Measurements from ENCODE around the gene CYP8B1.
A peak's percentile ranks its signal among the peaks of the same experiment; 100 is the strongest.

Gene CYP8B1

DNA sequence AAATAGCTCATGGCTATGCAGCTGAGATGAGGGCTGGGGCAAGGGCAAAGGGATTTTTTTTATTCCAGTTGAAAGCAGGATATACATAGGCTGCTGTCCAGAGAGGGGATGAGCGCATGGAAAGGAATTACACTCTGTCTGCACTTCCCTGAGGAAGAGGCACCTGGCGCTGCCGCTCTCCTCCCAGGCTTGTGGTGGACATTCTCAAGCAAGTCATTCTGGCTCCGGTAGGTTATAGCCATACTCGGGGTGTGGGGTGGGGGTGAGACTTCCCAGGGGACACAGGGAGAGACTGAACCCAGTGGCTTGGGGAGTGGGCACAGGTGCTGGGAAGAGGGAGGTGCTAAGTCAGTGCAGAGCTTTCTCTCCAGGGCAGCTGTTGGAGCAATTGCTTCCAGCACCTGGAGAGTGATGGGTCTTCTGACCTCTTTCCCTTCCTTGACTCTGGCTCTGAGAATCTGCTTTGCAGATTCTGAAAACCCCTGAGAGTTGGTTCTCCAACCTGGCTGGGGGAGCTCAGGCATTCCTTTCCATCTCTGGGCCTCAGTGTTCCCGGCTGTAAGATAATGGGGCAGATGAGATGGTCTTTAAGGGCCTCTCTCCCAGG, 24.3 kb downstream of the CYP8B1 start:
- DNase-seq: no peak

DNA sequence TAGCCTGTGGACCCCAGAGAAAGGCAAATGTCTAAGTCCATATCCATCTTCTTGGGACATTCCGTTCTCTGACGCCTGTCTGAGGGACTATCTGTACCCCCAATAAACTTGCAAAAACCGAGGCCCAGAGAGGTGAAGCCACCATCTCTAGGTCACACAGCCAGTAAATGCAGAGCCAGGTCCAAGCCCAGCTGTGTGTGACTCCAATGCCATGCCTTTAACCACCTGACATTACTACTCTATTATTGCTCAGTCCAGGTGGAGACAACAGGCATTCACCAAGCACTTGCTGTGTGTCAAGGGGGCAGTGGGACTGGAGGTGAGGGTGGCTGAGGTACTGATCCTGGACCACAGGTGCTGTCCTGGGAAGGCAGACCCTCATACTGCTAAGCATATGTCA, 25.4 kb downstream of the CYP8B1 start:
- no peak for DNase-seq

DNA sequence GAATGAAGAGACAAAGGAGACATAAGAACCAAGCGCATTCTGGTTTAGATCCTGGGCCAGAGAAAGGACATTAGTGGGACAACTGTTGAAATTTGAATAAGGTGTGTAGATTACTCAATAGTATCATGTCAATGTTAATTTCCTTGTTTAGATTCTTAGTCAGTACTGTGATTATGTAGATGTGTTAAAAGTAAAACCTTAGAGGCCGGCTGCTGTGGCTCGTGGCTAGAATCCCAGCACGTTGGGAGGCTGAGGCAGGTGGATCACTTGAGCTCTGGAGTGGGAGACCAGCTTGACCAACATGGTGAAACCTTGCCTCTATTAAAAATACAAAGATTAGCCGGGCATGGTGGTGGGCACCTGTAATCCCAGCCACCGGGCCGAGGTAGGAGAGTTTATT, 26.7 kb downstream of the CYP8B1 start:
- DNase-seq: no peak

DNA sequence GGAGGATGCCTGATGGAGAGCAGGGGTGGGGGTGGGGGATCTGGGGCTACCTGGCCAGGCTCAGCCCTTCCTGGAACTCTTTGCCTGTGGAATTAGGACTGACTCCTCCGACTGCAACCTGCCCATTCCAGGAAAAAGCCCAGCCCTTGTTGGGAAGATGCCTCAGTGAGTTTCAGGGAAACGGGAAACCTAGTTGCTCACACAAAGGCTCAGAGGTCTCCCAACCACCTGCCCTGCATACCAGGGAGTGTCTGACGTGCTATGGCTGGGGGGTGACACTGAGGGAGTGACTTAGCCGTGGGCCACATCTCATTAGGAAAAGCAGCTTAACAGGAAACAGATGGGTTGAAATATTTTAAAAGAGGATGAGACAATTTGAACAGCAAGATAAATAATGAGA, 27.9 kb downstream of the CYP8B1 start:
- DNase-seq: no peak

GRCh38 chr3:42846685-42847522, 28.8 kb downstream of the CYP8B1 start:
- DNase-seq: no peak

DNA sequence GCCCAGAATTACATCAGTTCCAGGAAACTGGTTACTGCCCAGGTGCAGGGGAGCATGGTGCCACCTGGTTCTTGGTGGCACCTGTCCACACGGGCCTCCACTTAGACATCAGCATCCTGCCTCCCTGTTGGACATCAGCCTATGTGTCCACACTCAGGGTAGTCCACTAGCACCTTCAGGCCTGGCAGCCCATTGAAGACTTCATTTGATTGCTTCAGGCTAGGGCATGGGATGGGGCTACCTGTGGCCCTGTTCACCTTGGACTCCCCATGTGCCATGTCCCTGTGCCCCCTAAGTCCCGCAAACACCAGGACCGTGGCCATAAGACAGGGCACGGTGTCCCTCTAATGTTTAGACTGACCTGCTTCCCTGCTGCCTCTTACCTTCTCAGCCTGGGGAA, 30.9 kb downstream of the CYP8B1 start:
- DNase-seq: no peak

GRCh38 chr3:42844412-42844713, 31.3 kb downstream of the CYP8B1 start:
- no peak for DNase-seq

DNA sequence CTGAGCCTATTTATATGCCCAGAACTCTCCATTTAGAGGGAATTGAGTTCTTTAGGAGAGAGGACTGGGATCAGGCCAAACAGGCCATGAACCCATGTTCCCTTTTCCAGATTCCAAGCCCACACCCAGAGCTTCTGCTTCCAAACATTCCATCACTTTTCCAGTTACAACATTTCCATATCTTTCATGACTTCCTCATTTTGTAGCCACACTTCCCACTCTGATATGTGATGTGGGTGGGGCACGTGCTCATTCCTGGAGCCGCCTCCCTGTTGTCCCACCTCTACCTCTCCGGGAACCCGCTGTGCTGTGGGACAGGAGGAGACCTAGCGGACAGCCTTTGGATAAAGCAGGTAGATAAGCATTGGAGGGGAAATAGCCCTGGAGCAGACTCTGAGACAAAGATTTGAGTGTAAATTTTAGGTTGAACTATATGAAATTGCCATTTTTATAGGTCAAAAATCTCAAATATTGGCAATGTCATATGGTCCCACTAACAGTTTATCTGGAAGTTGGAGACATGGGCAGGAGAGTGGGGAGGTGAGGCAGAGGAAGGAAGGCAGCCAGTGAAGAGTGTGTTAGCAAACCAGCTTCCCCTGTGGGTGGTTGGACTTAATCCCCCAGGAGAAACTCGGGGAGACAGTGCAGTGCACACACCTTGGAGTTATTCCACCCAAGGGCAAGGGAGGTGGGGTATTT, 31.8 kb downstream of the CYP8B1 start:
- no peak for DNase-seq

- no peak for DNase-seq
Observed at GRCh38 chr3:42841332-42841731, 34.3 kb downstream of the CYP8B1 start.

DNA sequence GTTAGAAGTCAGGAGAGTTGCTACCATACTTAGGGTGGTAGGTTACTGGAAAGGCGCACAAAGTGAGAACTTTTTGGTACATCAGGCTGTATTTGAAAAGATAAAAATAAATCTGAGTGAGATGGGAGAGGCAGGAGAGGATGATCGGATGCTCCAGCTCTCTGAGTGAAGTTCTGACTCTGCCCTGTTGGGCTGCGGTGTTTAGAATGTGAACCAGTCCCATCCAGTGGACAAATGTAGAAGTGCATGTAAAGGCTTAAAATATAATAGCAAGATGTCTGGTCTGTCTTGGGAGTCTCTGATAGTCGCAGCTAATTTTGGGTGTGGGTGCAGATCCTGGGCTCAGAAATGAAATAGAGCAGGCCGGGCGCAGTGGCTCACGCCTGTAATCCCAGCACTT, 36.1 kb downstream of the CYP8B1 start:
- DNase-seq: peak; percentile 11

- DNase-seq: no peak
Observed at GRCh38 chr3:42838571-42838970, 37.1 kb downstream of the CYP8B1 start.

GRCh38 chr3:42836150-42837123, 39.2 kb downstream of the CYP8B1 start:
- DNase-seq: no peak

- DNase-seq: peak; percentile 59
Observed at GRCh38 chr3:42831321-42831713, 44.4 kb downstream of the CYP8B1 start.

DNA sequence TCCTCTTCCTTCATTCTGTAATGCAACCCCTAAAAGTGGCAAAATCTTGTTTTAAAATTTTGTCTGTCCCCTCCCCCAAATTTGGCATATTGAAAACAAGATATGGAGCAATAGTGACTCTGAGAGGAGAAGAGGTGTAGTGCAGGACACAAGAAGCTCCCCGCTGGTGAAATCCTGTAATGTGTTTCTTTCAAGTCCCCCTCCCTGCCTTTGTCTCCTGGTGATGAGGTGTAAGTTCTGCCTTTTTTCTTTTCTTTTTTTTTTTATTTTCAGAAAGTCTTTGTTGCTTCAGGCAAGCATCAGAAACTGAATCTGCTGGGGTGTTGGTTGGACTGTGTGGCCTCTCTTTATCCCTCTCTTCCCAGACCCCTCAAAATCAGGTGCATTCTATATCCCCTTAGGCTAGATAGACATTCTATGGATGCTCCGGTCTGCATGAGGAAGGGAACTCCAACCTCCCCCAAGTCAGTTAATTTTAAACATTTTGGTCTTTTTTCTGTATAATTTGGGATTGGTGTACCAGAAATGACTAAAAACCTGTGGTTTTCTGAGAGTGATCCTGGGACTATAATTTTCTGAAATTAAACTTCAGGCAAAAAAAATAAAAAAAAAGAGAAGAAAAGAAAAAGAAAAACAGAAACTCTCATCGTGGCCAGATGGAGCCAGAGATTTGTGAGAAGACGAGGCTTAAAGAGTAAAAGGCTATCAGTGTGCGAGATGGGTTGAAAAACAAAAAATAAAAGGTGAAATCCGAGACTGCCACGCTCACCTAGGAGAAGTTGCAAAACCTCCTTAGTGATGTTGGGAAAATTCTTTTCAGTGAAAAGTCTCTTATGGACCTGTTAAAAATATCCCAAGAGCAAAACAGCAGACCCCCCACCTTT, 45.0 kb downstream of the CYP8B1 start:
- no peak for DNase-seq

DNA sequence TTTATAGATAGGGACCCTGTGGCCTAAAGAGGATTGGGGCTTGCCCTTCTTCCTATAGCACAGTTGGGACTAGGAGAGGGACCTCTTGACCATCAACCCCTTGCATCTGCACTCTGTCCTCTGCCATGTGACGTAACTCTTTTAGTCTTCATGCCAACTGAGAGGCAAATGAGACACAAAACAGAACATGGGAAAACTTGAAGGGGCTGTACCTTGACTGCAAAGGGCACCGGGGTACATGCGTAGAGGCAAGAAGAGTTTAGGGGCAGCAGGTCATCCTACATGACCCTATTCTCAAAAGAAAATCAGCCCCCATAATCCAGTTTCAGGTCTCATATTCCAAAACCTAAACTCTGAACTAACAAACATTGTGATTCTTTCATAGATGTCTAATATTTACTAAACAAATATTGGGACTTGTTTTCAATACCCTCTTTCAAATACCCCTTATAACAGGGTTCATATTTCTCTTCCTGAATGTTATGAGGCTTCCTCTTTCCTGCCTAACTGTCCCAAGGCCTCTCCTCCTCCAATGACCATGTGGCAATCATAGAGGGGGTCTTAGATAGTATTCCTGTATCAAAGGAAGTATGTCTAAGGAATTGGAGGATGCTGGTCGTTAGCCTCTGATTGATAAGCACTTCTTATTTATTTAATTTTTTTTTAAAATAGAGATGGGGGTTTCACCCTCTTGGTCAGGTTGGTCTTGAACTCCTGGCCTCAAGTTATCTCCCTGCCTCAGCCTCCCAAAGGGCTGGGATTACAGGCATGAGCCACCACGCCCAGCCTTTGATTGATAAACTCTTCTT, 45.8 kb downstream of the CYP8B1 start:
- DNase-seq: no peak

DNA sequence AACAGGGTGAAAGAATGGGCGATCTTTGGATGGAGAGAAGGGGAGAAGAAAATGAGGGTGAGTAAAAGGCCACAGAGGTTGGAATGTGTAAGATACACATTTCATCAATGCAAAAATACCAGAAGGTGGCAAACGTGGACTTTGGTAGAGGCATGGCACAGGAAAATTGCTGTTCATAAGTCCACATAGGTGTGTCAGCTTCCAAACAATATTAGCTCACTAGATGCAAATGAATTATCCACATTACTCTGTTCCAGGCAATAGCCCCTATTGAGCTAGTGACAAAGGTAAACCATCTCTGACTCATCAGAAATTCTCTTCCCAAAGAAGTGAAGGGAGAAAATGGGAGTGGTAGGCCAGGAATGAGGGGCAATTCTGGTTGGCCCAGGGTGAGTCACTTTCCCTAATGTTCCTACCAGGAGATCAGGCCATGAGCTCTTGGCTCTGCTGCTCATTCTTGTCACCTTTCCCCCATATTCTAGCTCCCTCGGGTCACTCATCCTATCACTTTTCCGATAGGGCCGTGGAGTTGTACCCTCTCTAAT, 46.5 kb downstream of the CYP8B1 start:
- DNase-seq: no peak

GRCh38 chr3:42827654-42828053, 48.0 kb downstream of the CYP8B1 start:
- DNase-seq: no peak

DNA sequence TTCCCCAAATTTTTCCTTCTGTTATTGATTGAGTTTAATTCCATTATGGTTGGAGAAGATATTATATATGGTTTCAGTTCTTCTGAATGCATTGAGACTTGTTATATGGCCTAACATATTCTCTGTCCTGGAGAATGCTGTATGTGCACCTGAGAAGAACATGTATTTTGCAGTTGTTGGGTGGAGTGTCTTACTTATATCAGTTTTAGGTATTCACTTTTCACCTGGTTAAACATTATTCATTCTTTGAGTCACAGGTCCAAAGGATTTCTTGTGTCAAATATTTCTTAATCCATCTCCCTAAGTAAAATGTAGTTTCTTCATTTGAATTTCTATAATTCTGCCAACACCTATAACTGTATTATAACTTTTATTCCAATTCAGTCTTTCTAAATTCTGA, 48.7 kb downstream of the CYP8B1 start:
- no peak for DNase-seq

DNA sequence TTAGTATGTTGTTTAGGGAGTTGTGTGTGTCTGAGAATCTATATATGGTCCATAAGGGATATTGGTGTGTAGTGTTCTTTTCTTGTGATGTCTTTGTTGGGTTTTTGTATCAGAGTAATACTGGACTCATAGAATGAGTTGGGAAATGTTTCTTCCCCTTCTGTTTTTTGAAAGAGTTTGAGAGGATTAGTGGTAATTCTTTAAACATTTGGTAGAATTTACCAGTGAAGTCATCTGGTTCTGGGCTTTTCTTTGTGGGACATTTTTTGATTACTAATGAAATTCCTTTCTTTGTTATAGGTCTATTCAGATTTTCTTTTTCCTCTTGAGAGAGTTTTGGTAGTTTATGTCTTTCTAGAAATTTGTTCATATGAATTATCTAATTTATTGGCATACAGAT, 49.5 kb downstream of the CYP8B1 start:
- DNase-seq: no peak

DNA sequence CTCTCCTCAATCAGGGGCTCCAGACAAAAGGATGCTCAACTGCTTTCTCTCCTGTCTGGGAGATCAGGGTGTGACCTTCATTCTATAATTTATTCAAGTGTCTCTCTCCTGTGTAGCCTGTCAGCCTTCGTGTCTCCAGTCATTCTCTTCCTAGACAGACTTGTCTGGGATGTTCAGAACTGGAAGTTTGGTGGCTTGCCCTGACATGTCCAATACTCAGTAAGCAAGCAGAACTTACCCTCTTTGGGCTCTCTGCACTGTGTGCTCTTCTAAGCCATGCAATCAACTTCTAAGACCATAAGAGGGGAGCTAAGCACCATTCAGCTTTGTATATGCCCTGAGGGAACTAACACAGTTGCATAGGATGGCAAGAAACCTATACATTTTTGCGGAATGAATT, 52.3 kb downstream of the CYP8B1 start:
- no peak for DNase-seq

DNA sequence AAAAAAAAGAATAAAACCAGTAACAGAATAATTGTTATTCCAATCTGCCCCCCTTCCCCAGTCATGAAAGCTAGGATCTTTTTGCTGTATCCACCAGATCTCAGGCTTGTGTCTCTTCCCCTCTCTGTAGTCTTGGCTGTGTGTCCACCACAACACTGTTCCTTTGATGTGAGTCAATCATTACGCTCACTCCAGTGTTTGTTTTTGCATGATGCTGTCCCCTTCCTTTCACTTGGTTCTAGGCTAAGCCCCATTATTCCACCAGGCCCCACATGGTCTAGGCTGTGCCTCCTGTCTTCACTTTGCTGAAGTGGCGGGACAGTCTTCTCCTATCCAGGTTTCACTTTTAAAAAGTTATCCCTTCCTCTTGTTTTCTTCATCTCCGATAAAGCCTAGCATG, 52.9 kb downstream of the CYP8B1 start:
- no peak for DNase-seq
